ENCODE data around the gene KL. TPM values are rescaled to one million over a fixed set of nuclear protein-coding genes. Genes with fewer than 3 reads are reported as not detected.

KL gene
- total and polyA plus RNA-seq, 2 of the 8 experiments (the other 6 are each of a cell fraction or from before 2014, with no cell fraction given), result 0.02 TPM; not detected in 1

GRCh38 chr13:33045851-33046592 is 29.8 kb downstream of the KL start:
- TF ChIP-seq SP2 (IDR thresholded peaks at IDR 0.05; ENCODE audit: low read length), result no peak
- no peak for TF ChIP-seq FOSL1 (IDR thresholded peaks at IDR 0.05; ENCODE audit: insufficient read depth, low read depth, low read length)
- TF ChIP-seq SIX5 (IDR thresholded peaks at IDR 0.05; ENCODE audit: low read depth, low read length), result no peak
- TF ChIP-seq KDM5A (IDR thresholded peaks at IDR 0.05; ENCODE audit: low read length), result no peak
- no peak for TF ChIP-seq CREB1 (IDR thresholded peaks at IDR 0.05)
- TF ChIP-seq PHF8 (conservative IDR thresholded peaks at IDR 0.05; ENCODE audit: low read depth, low read length), result no peak
- TF ChIP-seq YY1 (IDR thresholded peaks at IDR 0.05; ENCODE audit: low read depth, low read length), result no peak
- TF ChIP-seq KDM4A (IDR thresholded peaks at IDR 0.05; ENCODE audit: low read depth, low read length, severe bottlenecking), result no peak
- TF ChIP-seq BCL11A (IDR thresholded peaks at IDR 0.05; ENCODE audit: low read depth in 2 of 2, low read length in 2 of 2), result no peak
- no peak for TF ChIP-seq SAP30 (IDR thresholded peaks at IDR 0.05; ENCODE audit: insufficient read depth, insufficient replicate concordance, low read length)
- H2BK12ac ChIP-seq (ENCODE audit: low read depth, low read length), result no peak overlapping the region
- H3K56ac ChIP-seq (replicated peaks; ENCODE audit: insufficient read length, low read depth, low read length), result no peak overlapping the region
- H3K14ac ChIP-seq (ENCODE audit: insufficient read length), result no peak overlapping the region
- FAIRE-seq (no peak), DNase-seq (ENCODE audit: low read depth in 1 of 2, low spot score in 2 of 2) (no peak)
- no peak overlapping the region for H4K5ac ChIP-seq (ENCODE audit: insufficient read length, low read depth, low read length)
- no peaks in the 10 kb centered on the region for H3K27me3 ChIP-seq (replicated peaks in 1 of 4; ENCODE audit: control insufficient read depth in 3 of 4, extremely low read depth in 1 of 4, insufficient read depth in 3 of 4, low read length in 3 of 4)
- no peak overlapping the region for H2BK5ac ChIP-seq (ENCODE audit: low read depth, low read length)
- 71% methylated on average over 4 of the region's 4 CpGs; no CpG with 5 or more reads in 1 of the 2 experiments for WGBS, 2 experiments (ENCODE audit: extremely low coverage in 1 of 2, insufficient coverage in 1 of 2, insufficient read length in 1 of 2, insufficient replicate concordance in 2 of 2, low coverage in 1 of 2, low lambda C conversion rate in 2 of 2, missing lambda C conversion rate in 1 of 2)
- H3K4me1 ChIP-seq (replicated peaks in 1 of 4; ENCODE audit: control insufficient read depth in 3 of 4, insufficient read depth in 4 of 4, low read length in 3 of 4), result no peaks in the 10 kb centered on the region
- H2AK5ac ChIP-seq (ENCODE audit: low read depth, low read length), result no peak overlapping the region
- CTCF ChIA-PET (ENCODE audit: partially characterized antibody), result no interaction called here
- no peak overlapping the region for H3K4me3 ChIP-seq (ENCODE audit: extremely low read depth in 1 of 4, insufficient read depth in 2 of 4, low read depth in 3 of 4, low read length in 4 of 4)
- H3K23me2 ChIP-seq (ENCODE audit: low read depth, low read length), result no peaks in the 10 kb centered on the region; the same call in 1 of the 2 replicates
- no peak overlapping the region for H3K4ac ChIP-seq (replicated peaks; ENCODE audit: insufficient read length, low read depth, low read length)
- no peak overlapping the region for H2AFZ ChIP-seq (ENCODE audit: low read length)
- no peak overlapping the region for H4K8ac ChIP-seq (ENCODE audit: extremely low read depth, insufficient read depth, low read length)
- no peak overlapping the region for H3K23ac ChIP-seq (ENCODE audit: insufficient read length)
- H4K20me1 ChIP-seq (replicated peaks in 1 of 2; ENCODE audit: control insufficient read depth in 1 of 2, insufficient read depth in 2 of 2, low read length in 2 of 2), result no peaks in the 10 kb centered on the region
- H3K4me2 ChIP-seq (ENCODE audit: insufficient read depth in 1 of 2, low read depth in 2 of 2, low read length in 2 of 2), result no peak overlapping the region
- H2BK20ac ChIP-seq (ENCODE audit: low read length), result no peak overlapping the region
- H4K91ac ChIP-seq (replicated peaks; ENCODE audit: insufficient read length, low read length), result no peak overlapping the region
- no peak overlapping the region for H3K18ac ChIP-seq (ENCODE audit: extremely low read depth, low read length)
- no peaks in the 10 kb centered on the region for H3K9me3 ChIP-seq (ENCODE audit: insufficient read depth in 2 of 2, low read depth in 1 of 2, low read length in 1 of 2)
- no peak overlapping the region for H2BK120ac ChIP-seq (replicated peaks; ENCODE audit: low read depth, low read length)
- no peak overlapping the region for H2BK15ac ChIP-seq (ENCODE audit: low read length)
- no peaks in the 10 kb centered on the region for H3K79me1 ChIP-seq (ENCODE audit: low read depth, low read length)
- no peak overlapping the region for H3K9ac ChIP-seq (replicated peaks in 1 of 4; ENCODE audit: extremely low read depth in 1 of 4, low read depth in 3 of 4, low read length in 3 of 4)
- POLR2A ChIA-PET (ENCODE audit: partially characterized antibody), result no interaction called here
- H3K27ac ChIP-seq (ENCODE audit: low read depth, low read length), result no peak overlapping the region
- no peaks in the 10 kb centered on the region for H3K79me2 ChIP-seq (ENCODE audit: control insufficient read depth in 1 of 2, insufficient read depth in 2 of 2, low read length in 2 of 2)
- H3K36me3 ChIP-seq (ENCODE audit: control insufficient read depth in 2 of 4, insufficient read depth in 4 of 4, low read length in 3 of 4), result no peaks in the 10 kb centered on the region
